ENCODE results near the gene TAF9. TPM values are rescaled to one million over a fixed set of nuclear protein-coding genes. Genes with fewer than 3 reads are reported as not detected.

Gene TAF9
- polyA plus RNA-seq, 1 donor from 2014 or later: 197 TPM

DNA sequence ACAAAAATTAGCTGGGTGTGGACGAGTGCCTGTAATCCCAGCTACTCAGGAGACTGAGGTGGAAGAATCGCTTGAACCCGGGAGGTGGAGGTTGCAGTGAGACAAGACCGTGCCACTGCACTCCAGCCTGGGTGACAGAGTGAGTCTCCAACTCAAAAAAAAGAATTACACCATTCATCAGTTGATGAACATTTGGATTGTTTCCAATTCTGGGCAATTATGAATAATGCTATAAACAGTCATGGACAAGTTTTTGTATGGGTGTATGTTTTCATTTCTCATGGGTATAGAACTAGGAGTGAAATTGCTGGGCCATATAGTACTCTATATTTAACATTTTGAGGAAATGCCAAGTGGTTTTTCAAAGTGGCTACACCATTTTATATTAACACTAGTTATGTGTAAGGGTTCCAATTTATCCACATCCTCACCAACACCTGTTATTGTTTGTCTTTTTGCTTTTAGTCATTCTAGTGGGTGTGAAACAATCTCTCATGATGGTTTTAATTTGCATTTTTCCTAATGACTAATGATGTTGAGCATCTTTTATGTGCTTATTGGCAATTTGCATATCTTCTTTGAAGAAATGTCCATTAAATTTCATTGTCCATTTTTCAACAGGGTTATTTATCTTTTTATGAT is 27.7 kb downstream of the TAF9 start:
- H3F3A ChIP-seq (ENCODE audit: insufficient read depth, low read length, poor library complexity, severe bottlenecking): no peaks in the 10 kb centered on the region
- H3K9ac ChIP-seq (ENCODE audit: low read length): no peak overlapping the region
- TF ChIP-seq SMC3 (conservative IDR thresholded peaks at IDR 0.05; ENCODE audit: poor library complexity): no peak
- no peak for TF ChIP-seq MXI1 (conservative IDR thresholded peaks at IDR 0.05; ENCODE audit: poor library complexity, severe bottlenecking)
- TF ChIP-seq EZH2 (IDR thresholded peaks at IDR 0.05; ENCODE audit: borderline replicate concordance, insufficient read depth, low read length, poor library complexity, severe bottlenecking): no peak
- TF ChIP-seq RAD21 (conservative IDR thresholded peaks at IDR 0.05): no peak
- TF ChIP-seq, protein P1, sequence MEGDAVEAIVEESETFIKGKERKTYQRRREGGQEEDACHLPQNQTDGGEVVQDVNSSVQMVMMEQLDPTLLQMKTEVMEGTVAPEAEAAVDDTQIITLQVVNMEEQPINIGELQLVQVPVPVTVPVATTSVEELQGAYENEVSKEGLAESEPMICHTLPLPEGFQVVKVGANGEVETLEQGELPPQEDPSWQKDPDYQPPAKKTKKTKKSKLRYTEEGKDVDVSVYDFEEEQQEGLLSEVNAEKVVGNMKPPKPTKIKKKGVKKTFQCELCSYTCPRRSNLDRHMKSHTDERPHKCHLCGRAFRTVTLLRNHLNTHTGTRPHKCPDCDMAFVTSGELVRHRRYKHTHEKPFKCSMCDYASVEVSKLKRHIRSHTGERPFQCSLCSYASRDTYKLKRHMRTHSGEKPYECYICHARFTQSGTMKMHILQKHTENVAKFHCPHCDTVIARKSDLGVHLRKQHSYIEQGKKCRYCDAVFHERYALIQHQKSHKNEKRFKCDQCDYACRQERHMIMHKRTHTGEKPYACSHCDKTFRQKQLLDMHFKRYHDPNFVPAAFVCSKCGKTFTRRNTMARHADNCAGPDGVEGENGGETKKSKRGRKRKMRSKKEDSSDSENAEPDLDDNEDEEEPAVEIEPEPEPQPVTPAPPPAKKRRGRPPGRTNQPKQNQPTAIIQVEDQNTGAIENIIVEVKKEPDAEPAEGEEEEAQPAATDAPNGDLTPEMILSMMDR (IDR thresholded peaks at IDR 0.05; ENCODE audit: poor library complexity, severe bottlenecking): no peak
- TF ChIP-seq POLR2AphosphoS5 (IDR thresholded peaks at IDR 0.05): no peak
- no peak for TF ChIP-seq EP300 (conservative IDR thresholded peaks at IDR 0.05; ENCODE audit: poor library complexity, severe bottlenecking)
- TF ChIP-seq TAF1 (IDR thresholded peaks at IDR 0.05; ENCODE audit: low read depth): no peak
- TF ChIP-seq, protein P2, sequence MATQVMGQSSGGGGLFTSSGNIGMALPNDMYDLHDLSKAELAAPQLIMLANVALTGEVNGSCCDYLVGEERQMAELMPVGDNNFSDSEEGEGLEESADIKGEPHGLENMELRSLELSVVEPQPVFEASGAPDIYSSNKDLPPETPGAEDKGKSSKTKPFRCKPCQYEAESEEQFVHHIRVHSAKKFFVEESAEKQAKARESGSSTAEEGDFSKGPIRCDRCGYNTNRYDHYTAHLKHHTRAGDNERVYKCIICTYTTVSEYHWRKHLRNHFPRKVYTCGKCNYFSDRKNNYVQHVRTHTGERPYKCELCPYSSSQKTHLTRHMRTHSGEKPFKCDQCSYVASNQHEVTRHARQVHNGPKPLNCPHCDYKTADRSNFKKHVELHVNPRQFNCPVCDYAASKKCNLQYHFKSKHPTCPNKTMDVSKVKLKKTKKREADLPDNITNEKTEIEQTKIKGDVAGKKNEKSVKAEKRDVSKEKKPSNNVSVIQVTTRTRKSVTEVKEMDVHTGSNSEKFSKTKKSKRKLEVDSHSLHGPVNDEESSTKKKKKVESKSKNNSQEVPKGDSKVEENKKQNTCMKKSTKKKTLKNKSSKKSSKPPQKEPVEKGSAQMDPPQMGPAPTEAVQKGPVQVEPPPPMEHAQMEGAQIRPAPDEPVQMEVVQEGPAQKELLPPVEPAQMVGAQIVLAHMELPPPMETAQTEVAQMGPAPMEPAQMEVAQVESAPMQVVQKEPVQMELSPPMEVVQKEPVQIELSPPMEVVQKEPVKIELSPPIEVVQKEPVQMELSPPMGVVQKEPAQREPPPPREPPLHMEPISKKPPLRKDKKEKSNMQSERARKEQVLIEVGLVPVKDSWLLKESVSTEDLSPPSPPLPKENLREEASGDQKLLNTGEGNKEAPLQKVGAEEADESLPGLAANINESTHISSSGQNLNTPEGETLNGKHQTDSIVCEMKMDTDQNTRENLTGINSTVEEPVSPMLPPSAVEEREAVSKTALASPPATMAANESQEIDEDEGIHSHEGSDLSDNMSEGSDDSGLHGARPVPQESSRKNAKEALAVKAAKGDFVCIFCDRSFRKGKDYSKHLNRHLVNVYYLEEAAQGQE (IDR thresholded peaks at IDR 0.05; ENCODE audit: borderline replicate concordance): no peak
- H3K27ac ChIP-seq (ENCODE audit: low read length): no peak overlapping the region
- no peak overlapping the region for H3K4me2 ChIP-seq (ENCODE audit: low read length)
- no peak overlapping the region for H2AFZ ChIP-seq (ENCODE audit: low read depth, low read length)
- no peaks in the 10 kb centered on the region for H4K20me1 ChIP-seq (ENCODE audit: insufficient read depth)
- H3K4me3 ChIP-seq (ENCODE audit: low read length): no peak overlapping the region
- no peaks in the 10 kb centered on the region for H3K9me2 ChIP-seq (ENCODE audit: insufficient read depth, low read length)
- no peaks in the 10 kb centered on the region for H3K79me2 ChIP-seq (replicated peaks; ENCODE audit: insufficient read depth, low read length)
- no peaks in the 10 kb centered on the region for H3K9me3 ChIP-seq (ENCODE audit: low read length)
- H3K36me3 ChIP-seq (ENCODE audit: insufficient read depth, low read length): no peaks in the 10 kb centered on the region
- H3K27me3 ChIP-seq (ENCODE audit: insufficient read depth, low read depth, low read length): no peaks in the 10 kb centered on the region

DNA sequence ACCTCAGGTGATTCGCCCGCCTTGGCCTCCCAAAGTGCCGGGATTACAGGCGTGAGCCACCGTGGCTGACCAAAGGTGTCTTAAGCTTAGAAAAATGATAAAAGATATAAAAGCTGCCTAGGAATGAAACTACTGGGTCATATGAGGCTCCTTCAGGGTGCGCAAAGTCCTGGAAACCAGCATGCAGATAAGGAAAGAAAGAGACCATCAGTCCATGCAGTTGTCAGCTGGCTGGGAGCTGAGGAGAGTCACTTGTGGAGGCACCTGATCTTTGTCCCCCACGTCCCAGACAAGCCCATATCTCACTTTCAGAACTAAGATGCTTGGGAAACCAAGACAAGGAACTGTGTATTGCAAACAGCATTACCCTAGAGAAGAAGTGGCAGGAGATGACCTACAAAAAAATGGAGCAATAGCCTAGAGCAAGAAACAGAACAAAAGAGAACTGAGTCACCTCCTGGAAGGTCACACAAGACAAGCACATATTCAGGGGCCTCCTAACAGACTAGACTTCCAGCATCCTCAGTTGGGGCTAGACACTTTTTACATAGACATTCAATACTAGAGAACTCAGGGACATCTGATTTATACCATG is 33.9 kb downstream of the TAF9 start:
- H3K9me3 ChIP-seq (ENCODE audit: low read length): no peaks in the 10 kb centered on the region
- H3K4me3 ChIP-seq (ENCODE audit: low read length): no peak overlapping the region
- H3K79me2 ChIP-seq (replicated peaks; ENCODE audit: insufficient read depth, low read length): no peaks in the 10 kb centered on the region

More for the DNA sequence above, 33.9 kb downstream of the TAF9 start:
- no peaks in the 10 kb centered on the region for H3K36me3 ChIP-seq (ENCODE audit: insufficient read depth, low read length)
- no peak overlapping the region for H3K9ac ChIP-seq (ENCODE audit: low read length)
- no peak overlapping the region for H3K27ac ChIP-seq (ENCODE audit: low read length)
- no peaks in the 10 kb centered on the region for H3K9me2 ChIP-seq (ENCODE audit: insufficient read depth, low read length)
- TF ChIP-seq, protein P1 (IDR thresholded peaks at IDR 0.05; ENCODE audit: poor library complexity, severe bottlenecking): no peak
- TF ChIP-seq POLR2AphosphoS5 (IDR thresholded peaks at IDR 0.05) (no peak), MXI1 (conservative IDR thresholded peaks at IDR 0.05; ENCODE audit: poor library complexity, severe bottlenecking) (no peak), EZH2 (IDR thresholded peaks at IDR 0.05; ENCODE audit: borderline replicate concordance, insufficient read depth, low read length, poor library complexity, severe bottlenecking) (no peak), RAD21 (conservative IDR thresholded peaks at IDR 0.05) (no peak), SMC3 (conservative IDR thresholded peaks at IDR 0.05; ENCODE audit: poor library complexity) (no peak), EP300 (conservative IDR thresholded peaks at IDR 0.05; ENCODE audit: poor library complexity, severe bottlenecking) (no peak), TAF1 (IDR thresholded peaks at IDR 0.05; ENCODE audit: low read depth) (no peak)
- TF ChIP-seq, protein P2 (IDR thresholded peaks at IDR 0.05; ENCODE audit: borderline replicate concordance): no peak
- no peaks in the 10 kb centered on the region for H3F3A ChIP-seq (ENCODE audit: insufficient read depth, low read length, poor library complexity, severe bottlenecking)
- H2AFZ ChIP-seq (ENCODE audit: low read depth, low read length): no peak overlapping the region
- no peak overlapping the region for H3K4me2 ChIP-seq (ENCODE audit: low read length)
- no peaks in the 10 kb centered on the region for H4K20me1 ChIP-seq (ENCODE audit: insufficient read depth)
- H3K27me3 ChIP-seq (ENCODE audit: insufficient read depth, low read depth, low read length): no peaks in the 10 kb centered on the region
